Lower leg skin (tissue), 3 donors: ENCODE data around the gene TBPL2.

ENCODE experiments used
- CTCF ChIP-seq, 3 donors: fragments of 450-650 bp; IDR thresholded peaks; one replicate each; pipeline ENCODE4 v1.5.1; 2016; ENCODE audit warnings: antibody characterized with exemption in 3 of 3, mild to moderate bottlenecking in 3 of 3, moderate library complexity in 2 of 3
- POLR2A ChIP-seq, 2 donors: fragments of 450-650 bp; IDR thresholded peaks; one replicate each; pipeline ENCODE4 v1.6.1; 2016 to 2017; ENCODE audit warnings: antibody characterized with exemption in 2 of 2, mild to moderate bottlenecking in 1 of 2, moderate library complexity in 1 of 2

- TF ChIP-seq CTCF (IDR thresholded peaks at IDR 0.05): no peak
- TF ChIP-seq POLR2A (IDR thresholded peaks at IDR 0.05): no peak
Measured at GRCh38 chr14:55477680-55478079, 37.3 kb upstream of the TBPL2 start.
